Mesenchymal stem cell (in vitro differentiated cells and primary cell): Measurements from ENCODE around the gene CMTM4.
"Not testable (repeated sequence)": the region's sequence is repeated elsewhere in the genome, so short reads cannot be mapped to it uniquely, and the experiment has no call there.

Source experiments
- DNase-seq: peaks from one replicate; pipeline ENCODE4 v3.0.0-alpha.2; 2013
- H2AFZ ChIP-seq: one replicate; pipeline ENCODE4 v1.6.1; 2013; ENCODE audit warnings: low read depth, mild to moderate bottlenecking, control low read depth, inconsistent platforms, low read length, moderate library complexity
- H2AK5ac ChIP-seq: 2 replicates; pipeline ENCODE4 v1.6.1; 2013; ENCODE audit warnings: low read length, moderate library complexity, mild to moderate bottlenecking, inconsistent platforms; ENCODE audit not compliant: severe bottlenecking
- H2BK120ac ChIP-seq: one replicate; pipeline ENCODE4 v1.6.1; 2013; ENCODE audit warnings: low read depth, mild to moderate bottlenecking, inconsistent platforms, low read length, moderate library complexity
- H2BK12ac ChIP-seq, 2 experiments: one replicate each; pipeline ENCODE4 v1.6.1; 2013; ENCODE audit warnings: inconsistent platforms in 2 of 2, low read length in 2 of 2, mild to moderate bottlenecking in 2 of 2, moderate library complexity in 2 of 2, control low read depth in 1 of 2
- H2BK15ac ChIP-seq: one replicate; pipeline ENCODE4 v1.6.1; 2013; ENCODE audit warnings: mild to moderate bottlenecking, low read depth, inconsistent platforms; ENCODE audit not compliant: poor library complexity, severe bottlenecking
- H2BK5ac ChIP-seq: 2 replicates; pipeline ENCODE4 v1.6.1; 2013; ENCODE audit warnings: low read depth, mild to moderate bottlenecking, low read length, control low read depth, inconsistent platforms; ENCODE audit not compliant: poor library complexity, severe bottlenecking
- H3K14ac ChIP-seq, 2 experiments: one replicate each; pipeline ENCODE4 v1.6.1; 2013; ENCODE audit warnings: inconsistent platforms in 2 of 2, low read length in 2 of 2, control low read depth in 1 of 2, mild to moderate bottlenecking in 1 of 2, moderate library complexity in 1 of 2
- H3K18ac ChIP-seq, 2 experiments: one replicate each; pipeline ENCODE4 v1.6.1; 2013; ENCODE audit warnings: inconsistent platforms in 2 of 2, low read length in 2 of 2, control low read depth in 1 of 2, low read depth in 1 of 2, mild to moderate bottlenecking in 1 of 2
- H3K23ac ChIP-seq, 2 experiments: one replicate each; pipeline ENCODE4 v1.6.1; 2013; ENCODE audit warnings: inconsistent platforms in 2 of 2, low read length in 2 of 2, mild to moderate bottlenecking in 2 of 2, moderate library complexity in 2 of 2, control low read depth in 1 of 2
- H3K27ac ChIP-seq: 2 replicates; pipeline ENCODE4 v1.5.1; 2013; ENCODE audit warnings: mild to moderate bottlenecking, moderate library complexity, low read length, control low read depth, inconsistent platforms; ENCODE audit not compliant: poor library complexity, severe bottlenecking
- H3K27me3 ChIP-seq, 2 experiments: 2 replicates each; pipeline versions ENCODE4 v1.6.1 to v1.7.0; 2013; ENCODE audit warnings: low read length in 2 of 2, mild to moderate bottlenecking in 2 of 2, moderate library complexity in 2 of 2, control low read depth in 1 of 2, inconsistent platforms in 1 of 2; ENCODE audit not compliant: control insufficient read depth in 1 of 2, insufficient read depth in 1 of 2
- H3K36me3 ChIP-seq, 2 experiments: 2 replicates each; pipeline versions ENCODE4 v1.6.1 to v1.7.0; 2013; ENCODE audit warnings: low read length in 2 of 2, control low read depth in 1 of 2, inconsistent platforms in 1 of 2, low read depth in 1 of 2, mild to moderate bottlenecking in 1 of 2; ENCODE audit not compliant: insufficient read depth in 2 of 2, control insufficient read depth in 1 of 2
- H3K4ac ChIP-seq, 2 experiments: one replicate each; pipeline ENCODE4 v1.6.1; 2013; ENCODE audit warnings: inconsistent platforms in 2 of 2, low read length in 2 of 2, mild to moderate bottlenecking in 2 of 2, moderate library complexity in 2 of 2, control low read depth in 1 of 2, low read depth in 1 of 2
- H3K4me1 ChIP-seq: 2 replicates; pipeline ENCODE4 v1.6.1; 2013; ENCODE audit warnings: low read depth, low read length, control low read depth; ENCODE audit not compliant: control insufficient read depth, insufficient read depth
- H3K4me2 ChIP-seq: 2 replicates; pipeline ENCODE4 v1.6.1; 2013; ENCODE audit warnings: low read length, mild to moderate bottlenecking, inconsistent platforms; ENCODE audit not compliant: poor library complexity, severe bottlenecking
- H3K4me3 ChIP-seq, 2 experiments: 2 replicates each; pipeline versions ENCODE4 v1.5.1 to v1.7.0; 2013; ENCODE audit warnings: low read length in 2 of 2, mild to moderate bottlenecking in 2 of 2, control low read depth in 1 of 2, low read depth in 1 of 2; ENCODE audit not compliant: insufficient read depth in 1 of 2
- H3K79me1 ChIP-seq: replicated peaks from 2 replicates; pipeline ENCODE4 v1.6.1; 2013; ENCODE audit warnings: mild to moderate bottlenecking, control low read depth, low read length, inconsistent platforms; ENCODE audit not compliant: poor library complexity, severe bottlenecking
- H3K9ac ChIP-seq: 2 replicates; pipeline ENCODE4 v1.7.0; 2013; ENCODE audit warnings: mild to moderate bottlenecking, low read length, moderate library complexity
- H3K9me3 ChIP-seq: 2 replicates; pipeline ENCODE4 v1.7.0; 2013; ENCODE audit warnings: mild to moderate bottlenecking, low read length; ENCODE audit not compliant: control insufficient read depth
- H4K8ac ChIP-seq: one replicate; pipeline ENCODE4 v1.6.1; 2013; ENCODE audit warnings: inconsistent platforms, mild to moderate bottlenecking, low read length, moderate library complexity
- H4K91ac ChIP-seq: one replicate; pipeline ENCODE4 v1.6.1; 2013; ENCODE audit warnings: mild to moderate bottlenecking, low read length, inconsistent platforms
- WGBS: methylation state at CpG from one replicate; pipeline ENCODE4 v1.1.7; 2013; ENCODE audit warnings: mixed read lengths; 5-methylcytosine and 5-hydroxymethylcytosine counted together

The CMTM4 gene

GRCh38 chr16:66668777-66669444 is 27.6 kb downstream of the CMTM4 start:
- Histone ChIP-seq H3K18ac (no peak overlapping the region), H3K36me3 (peaks cover 0 to 3% of the 10 kb centered on the region in 2 experiments), H3K4ac (no peak overlapping the region), H3K27ac (no peak overlapping the region), H2BK15ac (no peak overlapping the region), H3K4me2 (no peak overlapping the region), H2AFZ (no peak overlapping the region), H2AK5ac (no peak overlapping the region), H3K79me1 (peaks cover 17% of the 10 kb centered on the region), H4K8ac (no peak overlapping the region), H3K4me3 (no peak overlapping the region), H2BK120ac (no peak overlapping the region), H3K9ac (no peak overlapping the region), H2BK5ac (no peak overlapping the region), H4K91ac (no peak overlapping the region), H3K23ac (no peak overlapping the region), H3K9me3 (no peaks in the 10 kb centered on the region), H3K4me1 (peaks cover 2% of the 10 kb centered on the region), H2BK12ac (no peak overlapping the region), H3K14ac (no peak overlapping the region), H3K27me3 (no peaks in the 10 kb centered on the region)
- 95% methylated on average over 4 of the region's 6 CpGs for WGBS
- no peak for DNase-seq

DNA sequence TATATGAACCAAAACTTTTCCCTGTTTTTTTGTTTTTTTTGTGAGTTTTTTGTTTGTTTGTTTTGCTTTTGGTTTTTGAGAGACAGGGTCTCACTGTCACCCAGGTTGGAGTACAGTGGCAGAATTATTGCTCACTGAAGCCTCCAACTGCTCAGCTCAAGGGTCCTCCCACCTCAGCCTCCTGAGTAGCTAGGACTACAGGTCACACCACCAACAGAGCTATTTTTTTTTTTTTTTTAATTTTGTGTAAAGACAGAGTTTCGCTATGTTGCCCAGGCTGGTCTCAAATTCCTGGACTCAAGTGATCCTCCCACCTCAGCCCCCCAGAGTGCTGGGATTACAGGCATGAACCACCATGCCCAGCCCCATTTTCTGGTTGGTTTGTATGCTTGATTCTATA is 28.6 kb downstream of the CMTM4 start:
- H3K4me1 ChIP-seq: peaks cover 2% of the 10 kb centered on the region
- no peak overlapping the region for H3K4me3 ChIP-seq
- no peak overlapping the region for H3K14ac ChIP-seq
- peaks cover 0 to 3% of the 10 kb centered on the region in 2 experiments for H3K36me3 ChIP-seq
- 100% methylated on average over 1 of the region's 1 CpG for WGBS
- no peak overlapping the region for H4K91ac ChIP-seq
- H4K8ac ChIP-seq: no peak overlapping the region
- no peak overlapping the region for H3K27ac ChIP-seq
- H3K79me1 ChIP-seq: peaks cover 13% of the 10 kb centered on the region
- no peak overlapping the region for H2BK5ac ChIP-seq
- no peak overlapping the region for H2BK12ac ChIP-seq
- DNase-seq: no peak
- no peak overlapping the region for H3K4me2 ChIP-seq
- no peak overlapping the region for H2AK5ac ChIP-seq
- no peak overlapping the region for H3K9ac ChIP-seq
- no peak overlapping the region for H2BK120ac ChIP-seq
- no peak overlapping the region for H2AFZ ChIP-seq
- H3K23ac ChIP-seq: no peak overlapping the region
- no peak overlapping the region for H3K18ac ChIP-seq
- no peak overlapping the region for H3K4ac ChIP-seq
- H3K27me3 ChIP-seq: no peaks in the 10 kb centered on the region
- no peaks in the 10 kb centered on the region for H3K9me3 ChIP-seq
- H2BK15ac ChIP-seq: no peak overlapping the region

DNA sequence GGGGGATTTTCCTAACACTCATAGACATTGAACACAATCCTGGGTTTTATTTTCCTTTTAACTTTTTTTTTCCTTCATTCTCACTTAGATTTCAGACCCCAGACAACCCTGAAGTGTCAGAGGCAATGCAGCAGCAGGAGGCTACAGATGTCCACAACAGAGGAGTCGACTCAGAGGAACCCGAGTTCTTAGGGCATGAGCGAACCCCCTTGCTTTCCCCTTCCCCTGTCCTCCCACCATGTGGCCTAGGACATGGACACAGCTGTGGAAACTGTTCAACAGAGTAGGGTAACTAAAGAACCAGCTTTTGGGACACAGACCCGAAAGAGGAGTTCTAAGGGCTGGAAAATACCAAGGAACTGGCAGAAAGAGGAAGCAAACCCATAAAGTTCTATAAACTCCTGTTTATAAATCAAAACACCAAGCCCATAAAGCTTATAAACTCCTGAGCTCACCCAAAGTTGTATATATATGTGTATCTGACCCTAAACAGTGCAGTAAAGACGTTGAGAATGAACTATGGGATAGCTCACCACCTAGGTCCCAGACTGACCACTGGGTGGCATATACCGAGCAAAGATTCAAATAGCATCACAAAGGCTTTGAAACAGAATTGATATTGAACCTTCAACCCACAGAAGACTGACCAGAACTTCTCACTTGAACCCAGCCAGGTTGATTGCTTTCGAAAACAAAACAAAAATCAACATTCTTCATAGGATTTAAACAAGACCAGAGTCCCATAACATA is 33.9 kb downstream of the CMTM4 start:
- 75% methylated on average over 6 of the region's 7 CpGs for WGBS
- H2BK120ac ChIP-seq: no peak overlapping the region

GRCh38 chr16:66661671-66662346 is 34.7 kb downstream of the CMTM4 start:
- 71% methylated on average over 6 of the region's 6 CpGs for WGBS
- H3K4me3 ChIP-seq, H3K36me3 ChIP-seq: not testable (repeated sequence)

More for the DNA sequence above, 33.9 kb downstream of the CMTM4 start:
- Histone ChIP-seq H4K91ac (no peak overlapping the region), H3K9ac (peak overlapping the region; percentile 52), H3K27ac (peak overlapping the region; percentile 22), H3K4me3 (no peak overlapping the region), H3K4me1 (peaks cover 7% of the 10 kb centered on the region), H3K79me1 (peaks cover 11% of the 10 kb centered on the region), H3K36me3 (peaks cover 0 to 3% of the 10 kb centered on the region in 2 experiments), H3K9me3 (no peaks in the 10 kb centered on the region), H2BK5ac (no peak overlapping the region), H3K23ac (no peak overlapping the region), H2BK12ac (no peak overlapping the region), H3K4ac (peak overlapping the region in 1 of 2 experiments; percentile 19), H4K8ac (no peak overlapping the region), H3K27me3 (no peaks in the 10 kb centered on the region), H3K14ac (no peak overlapping the region), H3K18ac (no peak overlapping the region), H2AFZ (no peak overlapping the region), H2AK5ac (no peak overlapping the region), H3K4me2 (no peak overlapping the region), H2BK15ac (peak overlapping the region; percentile 55)
- DNase-seq: peak; percentile 58

More at GRCh38 chr16:66661671-66662346, 34.7 kb downstream of the CMTM4 start:
- peak; percentile 5 for DNase-seq
- Histone ChIP-seq H3K9ac (peak overlapping the region; percentile 76), H3K79me1 (peaks cover 11% of the 10 kb centered on the region), H3K27ac (peak overlapping the region; percentile 85), H2AK5ac (peak overlapping the region; percentile 72)
- not testable (repeated sequence) for H2AFZ ChIP-seq, H3K9me3 ChIP-seq, H3K4me1 ChIP-seq, H4K8ac ChIP-seq, H3K23ac ChIP-seq, H2BK12ac ChIP-seq, H3K27me3 ChIP-seq, H2BK5ac ChIP-seq, H4K91ac ChIP-seq, H3K4me2 ChIP-seq, H3K4ac ChIP-seq, H3K18ac ChIP-seq, H2BK15ac ChIP-seq, H3K14ac ChIP-seq, H2BK120ac ChIP-seq
